Kidney (tissue), 14 donors: Measurements from ENCODE around the gene CCDC74A. TPM values are rescaled to one million over a fixed set of nuclear protein-coding genes. Genes with fewer than 3 reads are reported as not detected.
"Not testable (repeated sequence)": the region's sequence is repeated elsewhere in the genome, so short reads cannot be mapped to it uniquely, and the experiment has no call there.

Experiments used
- DNase-seq, 5 donors: peaks; one replicate each; pipeline ENCODE4 v3.0.0-alpha.2; 2013 to 2020
- FAIRE-seq: peaks from 2 replicates; lab custom pipeline; 2012; peaks lifted over from hg19 to GRCh38; lab: Jason Lieb, UNC
- H3K27ac ChIP-seq, 2 donors: one replicate each; pipeline ENCODE4 v1.7.0; 2013; ENCODE audit warnings: low read depth in 2 of 2, low read length in 2 of 2, inconsistent platforms in 1 of 2
- H3K27me3 ChIP-seq: one replicate; pipeline ENCODE4 v1.7.1; 2013; ENCODE audit warnings: low read length, inconsistent platforms; ENCODE audit not compliant: control insufficient read depth, insufficient read depth
- H3K36me3 ChIP-seq, 3 donors: one replicate each; pipeline versions ENCODE4 v1.7.0 to v1.7.1; 2013; ENCODE audit warnings: low read length in 3 of 3, control low read depth in 1 of 3, inconsistent platforms in 1 of 3; ENCODE audit not compliant: insufficient read depth in 3 of 3, control insufficient read depth in 2 of 3
- H3K4me1 ChIP-seq, 3 donors: one replicate each; pipeline versions ENCODE4 v1.7.0 to v1.7.1; 2013; ENCODE audit warnings: low read length in 3 of 3, inconsistent platforms in 1 of 3, low read depth in 1 of 3; ENCODE audit not compliant: control insufficient read depth in 2 of 3, insufficient read depth in 2 of 3
- H3K4me3 ChIP-seq, 3 donors: one replicate each; pipeline versions ENCODE4 v1.7.0 to v1.8.1; 2013; ENCODE audit warnings: low read length in 3 of 3, control low read depth in 1 of 3, inconsistent platforms in 1 of 3
- H3K9ac ChIP-seq, 3 donors: one replicate each; pipeline versions ENCODE4 v1.7.0 to v1.7.1; 2013; ENCODE audit warnings: low read length in 3 of 3, control low read depth in 1 of 3, inconsistent platforms in 1 of 3
- H3K9me3 ChIP-seq, 3 donors: one replicate each; pipeline versions ENCODE4 v1.7.0 to v1.7.1; 2013; ENCODE audit warnings: low read length in 3 of 3, control low read depth in 1 of 3, inconsistent platforms in 1 of 3; ENCODE audit not compliant: control insufficient read depth in 2 of 3, insufficient read depth in 1 of 3
- CTCF ChIP-seq: IDR thresholded peaks from 3 replicates; pipeline ENCODE4 v1.5.1; 2012; ENCODE audit warnings: mild to moderate bottlenecking, moderate library complexity, borderline replicate concordance; ENCODE audit not compliant: insufficient read depth; ENCODE audit errors: extremely low read depth
- intact Hi-C: fragments of 100-400 bp; cut with DNase I; formaldehyde crosslinking; loops from one replicate; pipeline ENCODE4 v1.11.1; 2022
- polyA plus RNA-seq: library from polyadenylated mRNA; stranded (reverse); fragments of 350-450 nt; fragmentation: Illumina TruSeq; extraction: RNeasy Lipid Tissue Mini Kit (QIAGEN cat#74804); gene quantifications from one replicate; pipeline ENCODE4 v1.2.3, GENCODE V29; 2014; ENCODE audit warnings: low read depth, low replicate concordance; ENCODE audit not compliant: insufficient read depth
- total RNA-seq: library from RNA; stranded (reverse); fragmentation: NEBNext Ultra II Directional; extraction: Animal tissue kit (Norgen Biotek cat#: 25700); gene quantifications from one replicate; pipeline ENCODE4 v1.2.1, GENCODE V29; 2021
- donor health status: control.
- donor health status: control.
- donor health status: control.
- donor health status: control.
- donor health status: control.
- donor health status: DM: yes; HTN: yes; CAD: no.
- donor health status: Normal renal cell carcinoma (clear cell type).

The CCDC74A gene
- total and polyA plus RNA-seq, 2 donors from 2014 or later, result 9.5 to 10.5 TPM

- DNase-seq, H3K4me1 ChIP-seq, FAIRE-seq, H3K27me3 ChIP-seq, H3K9ac ChIP-seq, intact Hi-C loops, H3K9me3 ChIP-seq, H3K27ac ChIP-seq, H3K4me3 ChIP-seq: not testable (repeated sequence)
- peaks cover 0 to 16% (median 2%) of the 10 kb centered on the region in 3 donors for H3K36me3 ChIP-seq
Observed at GRCh38 chr2:131503587-131503986, 24.1 kb upstream of the CCDC74A start.

GRCh38 chr2:131504082-131504750 lies 23.5 kb upstream of the CCDC74A start:
- H3K9me3 ChIP-seq, H3K4me1 ChIP-seq, H3K27ac ChIP-seq, H3K4me3 ChIP-seq, H3K27me3 ChIP-seq, FAIRE-seq, intact Hi-C loops, DNase-seq, H3K9ac ChIP-seq: not testable (repeated sequence)
- peaks cover 0 to 16% (median 2%) of the 10 kb centered on the region in 3 donors for H3K36me3 ChIP-seq

DNA sequence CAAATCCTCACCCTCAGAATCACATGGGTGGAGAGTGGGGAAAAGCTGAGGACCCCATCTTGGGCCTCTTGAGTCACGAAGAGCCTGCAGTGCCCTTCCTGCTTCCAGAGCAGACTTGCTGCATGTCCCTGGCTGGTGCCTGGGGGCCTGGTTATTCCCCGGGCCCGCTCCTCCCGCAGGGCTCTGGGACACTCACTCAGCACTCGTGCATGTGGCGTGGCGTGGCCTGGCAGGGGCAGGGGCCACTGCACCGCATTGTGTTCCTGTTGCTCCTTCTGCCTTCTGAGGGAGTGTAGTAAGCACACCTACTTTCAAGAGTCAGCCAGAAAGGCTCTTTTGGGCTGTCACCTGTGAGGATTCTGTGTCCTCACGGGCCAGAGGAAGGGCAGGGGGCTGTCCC lies 18.1 kb upstream of the CCDC74A start:
- no peaks in the 10 kb centered on the region for H3K27me3 ChIP-seq
- H3K4me1 ChIP-seq, result no peaks in the 10 kb centered on the region
- intact Hi-C loops, result no loop called here
- DNase-seq, result peak in 1 of 5 donors; percentile 43
- no peak overlapping the region for H3K9ac ChIP-seq
- FAIRE-seq, result no peak
- H3K4me3 ChIP-seq, result no peak overlapping the region
- TF ChIP-seq CTCF, result no peak
- H3K9me3 ChIP-seq, result no peaks in the 10 kb centered on the region
- H3K27ac ChIP-seq, result no peak overlapping the region
- H3K36me3 ChIP-seq, result peaks cover 0 to 11% (median 2%) of the 10 kb centered on the region in 3 donors

- H3K27me3 ChIP-seq, H3K4me1 ChIP-seq, H3K9ac ChIP-seq, H3K9me3 ChIP-seq, intact Hi-C loops, FAIRE-seq, H3K27ac ChIP-seq, H3K4me3 ChIP-seq: not testable (repeated sequence)
- H3K36me3 ChIP-seq, result peaks cover 0 to 11% (median 2%) of the 10 kb centered on the region in 3 donors
- DNase-seq, result peak in 4 of 5 donors; percentile 57 to 87 (median 80)
Observed at GRCh38 chr2:131511291-131511968, 16.3 kb upstream of the CCDC74A start.

- H3K36me3 ChIP-seq, FAIRE-seq, intact Hi-C loops, H3K9me3 ChIP-seq, H3K4me3 ChIP-seq, H3K9ac ChIP-seq, H3K27ac ChIP-seq, H3K27me3 ChIP-seq, H3K4me1 ChIP-seq: not testable (repeated sequence)
- peak in 2 of 5 donors; percentile 56 to 68 for DNase-seq
Observed at GRCh38 chr2:131511969-131512870, 15.5 kb upstream of the CCDC74A start.

- H3K4me3 ChIP-seq, H3K27ac ChIP-seq, H3K9ac ChIP-seq, H3K36me3 ChIP-seq, FAIRE-seq, DNase-seq, H3K27me3 ChIP-seq, H3K4me1 ChIP-seq, H3K9me3 ChIP-seq, intact Hi-C loops: not testable (repeated sequence)
Observed at GRCh38 chr2:131514408-131515166, 13.1 kb upstream of the CCDC74A start.
